HEK293 (cell line): ENCODE measurements around the gene FOXS1.
A peak's percentile ranks its signal among the peaks of the same experiment; 100 is the strongest.

Experiments used
- CTCF ChIA-PET: fragments of 350-600 bp; formaldehyde crosslinking; extraction: SDS; loops from one replicate; lab custom pipeline; 2021; ENCODE audit warnings: antibody characterized with exemption; lab: Yijun Ruan, JAX
- POLR2A ChIA-PET: fragments of 300-600 bp; formaldehyde crosslinking; extraction: SDS; loops from one replicate; lab custom pipeline; 2020; ENCODE audit warnings: antibody characterized with exemption, inconsistent platforms; lab: Yijun Ruan, JAX
- H3K27ac ChIP-seq: fragments of 200-500 bp; sonication (Bioruptor generic); 2 replicates; pipeline ENCODE4 v1.5.1; 2014; ENCODE audit warnings: low read depth, low read length, control low read depth, inconsistent platforms; ENCODE audit errors: extremely low read depth
- H3K36me3 ChIP-seq, 2 experiments: fragments of 200-500 bp in 1 of 2; sonication (Bioruptor generic) in 1 of 2; 1 replicate in 1 of 2; 2 replicates in 1 of 2; pipeline ENCODE4 v1.5.1; 2014 to 2017; ENCODE audit warnings: inconsistent platforms in 2 of 2, low read length in 2 of 2; ENCODE audit not compliant: control insufficient read depth in 2 of 2, insufficient read depth in 1 of 2
- H3K4me1 ChIP-seq: fragments of 200-500 bp; sonication (Bioruptor generic); 2 replicates; pipeline ENCODE4 v1.5.1; 2014; ENCODE audit warnings: mild to moderate bottlenecking, low read length, inconsistent platforms; ENCODE audit not compliant: control insufficient read depth, insufficient read depth
- H3K4me3 ChIP-seq: 2 replicates; pipeline ENCODE4 v1.5.1; 2011; ENCODE audit warnings: low read depth, mild to moderate bottlenecking, control low read depth, low read length, moderate library complexity
- H3K9me3 ChIP-seq: fragments of 200-500 bp; sonication (Bioruptor generic); 2 replicates; pipeline ENCODE4 v1.5.1; 2014; ENCODE audit warnings: low read depth, low read length, inconsistent platforms; ENCODE audit not compliant: control insufficient read depth, insufficient read depth
- ATF2 ChIP-seq: fragments of 450-650 bp; formaldehyde crosslinking; IDR thresholded peaks from 2 replicates; pipeline ENCODE4 v1.5.1; 2016; ENCODE audit warnings: missing biosample characterization, missing genetic modification characterization, low read depth
- KLF7 ChIP-seq: fragments of 450-650 bp; formaldehyde crosslinking; IDR thresholded peaks from 2 replicates; pipeline ENCODE4 v1.5.1; 2016; ENCODE audit warnings: missing biosample characterization, missing genetic modification characterization, borderline replicate concordance
- PRDM1 ChIP-seq: fragments of 450-650 bp; formaldehyde crosslinking; IDR thresholded peaks from 2 replicates; pipeline ENCODE4; 2016; ENCODE audit warnings: missing biosample characterization, missing genetic modification characterization
- ZBTB6 ChIP-seq: fragments of 450-650 bp; formaldehyde crosslinking; IDR thresholded peaks from 2 replicates; pipeline ENCODE4 v1.5.1; 2017; ENCODE audit warnings: missing biosample characterization, missing genetic modification characterization
- ZFHX2 ChIP-seq: fragments of 450-650 bp; formaldehyde crosslinking; conservative IDR thresholded peaks from 2 replicates; pipeline ENCODE4 v1.5.1; 2016; ENCODE audit warnings: missing biosample characterization, missing genetic modification characterization
- ZNF112 ChIP-seq: fragments of 450-650 bp; formaldehyde crosslinking; IDR thresholded peaks from 2 replicates; pipeline ENCODE4 v1.5.0; 2017; ENCODE audit warnings: missing biosample characterization, missing genetic modification characterization
- ZNF274 ChIP-seq, 2 experiments: fragments of 200-500 bp in 1 of 2; fragments of 450-650 bp in 1 of 2; sonication (Bioruptor generic) in 1 of 2; formaldehyde crosslinking in 1 of 2; IDR thresholded peaks; 2 replicates each; pipeline versions ENCODE4 v1.5.1 to v1.6.1; 2014 to 2016; ENCODE audit warnings: borderline replicate concordance in 1 of 2, inconsistent platforms in 1 of 2, low read length in 1 of 2, missing biosample characterization in 1 of 2, missing genetic modification characterization in 1 of 2
- ZNF280C ChIP-seq: fragments of 450-650 bp; formaldehyde crosslinking; IDR thresholded peaks from 2 replicates; pipeline ENCODE4 v1.5.1; 2016; ENCODE audit warnings: missing biosample characterization, missing genetic modification characterization
- ZNF510 ChIP-seq: fragments of 450-650 bp; formaldehyde crosslinking; IDR thresholded peaks from 2 replicates; pipeline ENCODE4 v1.5.1; 2018; ENCODE audit warnings: mild to moderate bottlenecking, missing genetic modification characterization, missing biosample characterization; ENCODE audit not compliant: insufficient replicate concordance
- ZNF571 ChIP-seq: fragments of 450-650 bp; formaldehyde crosslinking; IDR thresholded peaks from 2 replicates; pipeline ENCODE4 v1.5.0; 2017; ENCODE audit warnings: missing biosample characterization, missing genetic modification characterization
- ZNF629 ChIP-seq: fragments of 450-650 bp; formaldehyde crosslinking; IDR thresholded peaks from 2 replicates; pipeline ENCODE4 v1.5.1; 2017; ENCODE audit warnings: missing biosample characterization, missing genetic modification characterization
- ZNF639 ChIP-seq: fragments of 450-650 bp; formaldehyde crosslinking; IDR thresholded peaks from 2 replicates; pipeline ENCODE4 v1.5.1; 2016; ENCODE audit warnings: missing biosample characterization, missing genetic modification characterization
- ZNF664 ChIP-seq: fragments of 450-650 bp; formaldehyde crosslinking; IDR thresholded peaks from 2 replicates; pipeline ENCODE4 v1.5.1; 2016; ENCODE audit warnings: missing biosample characterization, missing genetic modification characterization
- ZNF677 ChIP-seq: fragments of 450-650 bp; IDR thresholded peaks from 2 replicates; pipeline ENCODE4 v1.5.0; 2018; ENCODE audit warnings: missing biosample characterization, mild to moderate bottlenecking, missing genetic modification characterization, moderate library complexity
- ZNF747 ChIP-seq: fragments of 450-650 bp; formaldehyde crosslinking; IDR thresholded peaks from 2 replicates; pipeline ENCODE4 v1.5.1; 2016; ENCODE audit warnings: missing biosample characterization, missing genetic modification characterization

Gene FOXS1

GRCh38 chr20:31868853-31869672 lies 23.7 kb upstream of the FOXS1 start:
- POLR2A ChIA-PET, result interaction anchor here (0.7 kb wide), 2 partner anchors 151 to 1181 kb away, joined by 3 read pairs; no protein-coding TSS in a partner anchor
- Histone ChIP-seq H3K4me3 (no peak overlapping the region), H3K4me1 (no peaks in the 10 kb centered on the region), H3K9me3 (no peaks in the 10 kb centered on the region), H3K27ac (no peak overlapping the region), H3K36me3 (no peaks in the 10 kb centered on the region)
- CTCF ChIA-PET, result interaction anchor here (1.1 to 2.0 kb wide), 3 partner anchors 13 to 83 kb away, joined by 3 to 5 read pairs (median 4); partner anchors contain the start of gene PDRG1
- TF ChIP-seq KLF7 (tag by site-specific recombination) (no peak), ZNF274 (IDR thresholded peaks at IDR 0.05; ENCODE audit: low read length) (no peak), ZNF274 (tag by site-specific recombination; IDR thresholded peaks at IDR 0.05; ENCODE audit: borderline replicate concordance) (no peak), ZNF571 (no peak), ZNF280C (tag by site-specific recombination) (no peak)

- 0 out of 2 replicates have a peak, but pooled peaks cover 2% of the 10 kb centered on the region for H3K4me1 ChIP-seq
- CTCF ChIA-PET, result interaction anchor here (0.7 kb wide), 1 partner anchor 19 kb away, joined by 3 read pairs; no protein-coding TSS in a partner anchor
- TF ChIP-seq ZNF664 (tag by site-specific recombination) (peak; percentile 36; the same call in 1 of the 2 replicates), ZNF112 (tag by site-specific recombination) (no peak)
- no peaks in the 10 kb centered on the region for H3K36me3 ChIP-seq
- no peaks in the 10 kb centered on the region for H3K9me3 ChIP-seq
- H3K27ac ChIP-seq, result no peak overlapping the region
- POLR2A ChIA-PET, result no interaction called here
- no peak overlapping the region for H3K4me3 ChIP-seq
Measured at GRCh38 chr20:31866221-31866620, 20.8 kb upstream of the FOXS1 start.

- POLR2A ChIA-PET, result no interaction called here
- Histone ChIP-seq H3K4me3 (no peak overlapping the region), H3K27ac (no peak overlapping the region), H3K4me1 (0 out of 2 replicates have a peak, but pooled peaks cover 2% of the 10 kb centered on the region), H3K36me3 (no peaks in the 10 kb centered on the region), H3K9me3 (no peaks in the 10 kb centered on the region)
- TF ChIP-seq ZNF629 (tag by site-specific recombination), result 0 out of 2 replicates have a peak, but pooled peaks have one; percentile 13
- TF ChIP-seq ZFHX2, result no peak
- no peak for TF ChIP-seq PRDM1 (tag by site-specific recombination)
- TF ChIP-seq ZBTB6 (tag by site-specific recombination), result no peak
- no peak for TF ChIP-seq ZNF677 (tag by site-specific recombination)
- TF ChIP-seq ZNF510 (tag by site-specific recombination), result no peak
- peak; percentile 41; the same call in 1 of the 2 replicates for TF ChIP-seq ATF2 (tag by site-specific recombination)
- TF ChIP-seq ZNF639 (tag by site-specific recombination), result no peak
- TF ChIP-seq ZNF747, result no peak
- CTCF ChIA-PET, result interaction anchor here (1.2 to 5.2 kb wide), 2 partner anchors 9 to 11 kb away, joined by 3 to 26 read pairs; no protein-coding TSS in a partner anchor
Measured at GRCh38 chr20:31864521-31865400, 19.4 kb upstream of the FOXS1 start.
